Neural cell (in vitro differentiated cells): Measurements from ENCODE around the gene SLC25A4.

Experiments used
- CTCF ChIP-seq: fragments of 450-650 bp; IDR thresholded peaks from 2 replicates; pipeline ENCODE4 v1.5.1; 2014; ENCODE audit warnings: antibody characterized with exemption, mild to moderate bottlenecking, moderate library complexity; ENCODE audit not compliant: poor library complexity, severe bottlenecking
- EP300 ChIP-seq: fragments of 450-650 bp; conservative IDR thresholded peaks from 2 replicates; pipeline ENCODE4 v1.6.1; 2014; ENCODE audit warnings: antibody characterized with exemption, mild to moderate bottlenecking, moderate library complexity; ENCODE audit not compliant: poor library complexity, severe bottlenecking
- MXI1 ChIP-seq: fragments of 450-650 bp; conservative IDR thresholded peaks from 2 replicates; pipeline ENCODE4 v1.6.1; 2014; ENCODE audit warnings: antibody characterized with exemption, mild to moderate bottlenecking; ENCODE audit not compliant: poor library complexity, severe bottlenecking

DNA sequence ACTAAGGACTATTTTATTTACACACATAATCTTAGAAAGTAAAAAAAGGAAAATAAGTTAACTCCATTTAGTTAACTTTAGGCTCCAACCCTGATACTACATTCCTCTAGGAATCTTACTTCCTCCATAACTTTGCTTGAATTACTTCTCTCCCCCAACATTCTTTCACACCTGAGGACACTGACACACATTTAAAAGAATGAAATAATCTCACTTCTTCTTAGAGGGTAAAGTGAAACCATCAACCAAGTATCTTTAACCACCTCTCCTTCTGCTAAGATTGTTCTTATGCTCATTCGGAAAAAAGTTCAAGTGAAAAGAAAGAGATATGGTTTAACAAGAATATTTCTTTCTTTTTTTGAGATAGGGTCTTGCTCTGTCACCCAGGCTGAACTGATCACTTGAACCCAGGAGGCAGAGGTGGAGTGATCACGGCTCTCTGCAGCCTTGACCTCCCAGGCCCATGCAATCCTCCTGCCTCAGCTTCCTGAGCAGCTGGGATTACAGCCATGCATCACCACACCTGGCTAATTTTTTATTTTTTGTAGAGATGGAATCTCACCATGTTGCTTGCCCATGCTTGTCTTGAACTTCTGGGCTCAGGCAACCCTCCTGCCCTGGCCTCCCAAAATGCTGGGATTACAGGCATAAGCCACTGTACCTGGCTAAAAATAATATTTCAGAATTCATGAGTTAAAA is 28.5 kb downstream of the SLC25A4 start:
- no peak for TF ChIP-seq CTCF
- TF ChIP-seq EP300 = no peak
- no peak for TF ChIP-seq MXI1
